ENCODE data around the gene ZMYND10. TPM values are rescaled to one million over a fixed set of nuclear protein-coding genes. Genes with fewer than 3 reads are reported as not detected.

ZMYND10 gene
- total and polyA plus RNA-seq, 4 donors, result 8.8 to 54.1 (median 34.8) TPM

DNA sequence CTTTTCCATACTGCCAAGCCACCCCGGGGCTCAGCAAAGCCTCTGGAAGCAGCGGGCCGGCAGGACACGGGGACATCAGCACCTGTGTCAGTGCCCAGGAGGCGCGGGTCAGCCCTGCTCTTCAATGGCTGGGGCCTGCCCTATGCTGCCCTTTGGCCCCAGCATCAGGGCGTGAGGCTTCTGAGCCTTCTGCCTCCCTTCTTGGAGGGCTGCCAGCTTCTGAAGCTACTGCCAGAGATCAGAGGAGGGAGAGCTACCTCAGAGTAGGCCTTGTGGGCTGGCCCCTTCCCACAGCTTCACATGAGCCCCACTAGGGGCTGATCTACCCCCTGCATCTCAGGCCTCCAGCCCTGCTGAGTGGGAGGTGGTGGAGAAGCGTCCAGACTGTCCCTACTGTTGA, 26.8 kb upstream of the ZMYND10 start:
- Histone ChIP-seq H3K36me3 (ENCODE audit: control insufficient read depth, insufficient read depth, low read length) (peaks cover 47% of the 10 kb centered on the region), H3K27ac (ENCODE audit: low read depth, low read length) (no peak overlapping the region), H3K4me3 (ENCODE audit: low read depth, low read length) (no peak overlapping the region), H3K27me3 (ENCODE audit: control insufficient read depth, insufficient read depth, low read length) (no peaks in the 10 kb centered on the region), H3K4me1 (ENCODE audit: control insufficient read depth, insufficient read depth, low read length) (peaks cover 21% of the 10 kb centered on the region), H3K9me3 (ENCODE audit: control insufficient read depth, insufficient read depth, low read length) (no peaks in the 10 kb centered on the region)
- 56% methylated on average over 8 of the region's 8 CpGs for WGBS (ENCODE audit: insufficient coverage)
- DNase-seq (ENCODE audit: low read depth in 4 of 6, low spot score in 6 of 6), result peak in 1 of 6 donors; percentile 59

- Histone ChIP-seq H3K27ac (ENCODE audit: low read depth, low read length) (no peak overlapping the region), H3K4me1 (ENCODE audit: control insufficient read depth, insufficient read depth, low read length) (peaks cover 21% of the 10 kb centered on the region), H3K36me3 (ENCODE audit: control insufficient read depth, insufficient read depth, low read length) (peaks cover 56% of the 10 kb centered on the region), H3K4me3 (ENCODE audit: low read depth, low read length) (no peak overlapping the region), H3K9me3 (ENCODE audit: control insufficient read depth, insufficient read depth, low read length) (no peaks in the 10 kb centered on the region), H3K27me3 (ENCODE audit: control insufficient read depth, insufficient read depth, low read length) (no peaks in the 10 kb centered on the region)
- no peak for DNase-seq (ENCODE audit: low read depth in 4 of 6, low spot score in 6 of 6)
- WGBS (ENCODE audit: insufficient coverage), result 78% methylated on average over 3 of the region's 3 CpGs
These were observed 25.7 kb upstream of the ZMYND10 start for GRCh38 chr3:50371133-50371685.

- Histone ChIP-seq H3K36me3 (ENCODE audit: control insufficient read depth, insufficient read depth, low read length) (peaks cover 56% of the 10 kb centered on the region), H3K4me3 (ENCODE audit: low read depth, low read length) (no peak overlapping the region), H3K27ac (ENCODE audit: low read depth, low read length) (no peak overlapping the region), H3K27me3 (ENCODE audit: control insufficient read depth, insufficient read depth, low read length) (no peaks in the 10 kb centered on the region), H3K4me1 (ENCODE audit: control insufficient read depth, insufficient read depth, low read length) (peaks cover 25% of the 10 kb centered on the region), H3K9me3 (ENCODE audit: control insufficient read depth, insufficient read depth, low read length) (no peaks in the 10 kb centered on the region)
- peak in 2 of 6 donors; percentile 81 to 92 for DNase-seq (ENCODE audit: low read depth in 4 of 6, low spot score in 6 of 6)
- 53% methylated on average over 4 of the region's 14 CpGs for WGBS (ENCODE audit: insufficient coverage)
These were observed 25.1 kb upstream of the ZMYND10 start for GRCh38 chr3:50370594-50370993.

GRCh38 chr3:50369012-50369670, 23.6 kb upstream of the ZMYND10 start:
- WGBS (ENCODE audit: insufficient coverage), result 77% methylated on average over 9 of the region's 9 CpGs
- Histone ChIP-seq H3K4me1 (ENCODE audit: control insufficient read depth, insufficient read depth, low read length) (peaks cover 37% of the 10 kb centered on the region), H3K27me3 (ENCODE audit: control insufficient read depth, insufficient read depth, low read length) (no peaks in the 10 kb centered on the region), H3K4me3 (ENCODE audit: low read depth, low read length) (no peak overlapping the region), H3K9me3 (ENCODE audit: control insufficient read depth, insufficient read depth, low read length) (no peaks in the 10 kb centered on the region), H3K27ac (ENCODE audit: low read depth, low read length) (no peak overlapping the region), H3K36me3 (ENCODE audit: control insufficient read depth, insufficient read depth, low read length) (peaks cover 53% of the 10 kb centered on the region)
- DNase-seq (ENCODE audit: low read depth in 4 of 6, low spot score in 6 of 6), result no peak

GRCh38 chr3:50365842-50366220, 20.3 kb upstream of the ZMYND10 start:
- Histone ChIP-seq H3K9me3 (ENCODE audit: control insufficient read depth, insufficient read depth, low read length) (no peaks in the 10 kb centered on the region), H3K27me3 (ENCODE audit: control insufficient read depth, insufficient read depth, low read length) (no peaks in the 10 kb centered on the region), H3K36me3 (ENCODE audit: control insufficient read depth, insufficient read depth, low read length) (peaks cover 52% of the 10 kb centered on the region), H3K4me1 (ENCODE audit: control insufficient read depth, insufficient read depth, low read length) (peaks cover 21% of the 10 kb centered on the region), H3K4me3 (ENCODE audit: low read depth, low read length) (no peak overlapping the region), H3K27ac (ENCODE audit: low read depth, low read length) (no peak overlapping the region)
- DNase-seq (ENCODE audit: low read depth in 4 of 6, low spot score in 6 of 6), result no peak
- WGBS (ENCODE audit: insufficient coverage), result 100% methylated on average over 2 of the region's 5 CpGs

DNA sequence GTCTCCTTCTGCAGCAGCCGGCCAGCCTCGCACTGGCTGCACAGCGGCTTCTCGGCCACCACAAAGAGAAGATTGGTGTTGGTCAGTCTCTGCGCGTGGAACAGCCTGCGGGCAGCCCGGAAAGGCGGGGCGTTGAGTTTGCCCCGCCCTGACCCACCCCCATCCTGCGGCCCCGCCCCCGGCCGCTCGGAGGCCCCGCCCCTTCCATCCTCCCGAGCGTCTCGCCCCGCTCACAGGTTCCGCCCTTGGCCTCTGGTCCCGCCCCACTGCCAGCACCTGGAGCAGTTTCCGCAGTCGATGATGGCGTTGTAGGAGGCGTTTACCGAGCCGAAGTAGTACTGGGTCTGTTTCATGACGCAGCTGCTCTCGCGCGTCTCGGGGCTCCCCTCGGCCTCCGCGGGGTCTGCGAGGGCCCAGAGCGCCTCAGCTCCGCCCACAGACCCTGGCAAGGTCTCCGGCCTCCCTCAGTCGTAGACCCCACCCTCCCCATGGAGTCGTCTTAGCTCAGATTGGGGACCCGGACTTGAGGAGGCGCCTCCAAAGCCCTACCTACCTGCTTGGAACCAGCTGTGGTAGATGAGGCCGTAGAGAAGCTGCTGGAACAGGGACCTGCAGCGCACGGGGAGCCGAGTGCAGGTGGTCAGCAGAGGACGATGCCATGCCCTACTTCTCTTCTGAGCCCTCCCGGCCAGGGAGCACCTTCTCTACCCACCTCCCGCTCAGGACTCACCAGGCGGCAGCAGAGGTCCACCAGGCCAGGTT, 19.7 kb upstream of the ZMYND10 start:
- H3K27ac ChIP-seq (ENCODE audit: low read depth, low read length), result no peak overlapping the region
- peak in 3 of 6 donors; percentile 38 to 86 (median 80) for DNase-seq (ENCODE audit: low read depth in 4 of 6, low spot score in 6 of 6)
- H3K4me1 ChIP-seq (ENCODE audit: control insufficient read depth, insufficient read depth, low read length), result peaks cover 19% of the 10 kb centered on the region
- 7% methylated on average over 48 of the region's 53 CpGs for WGBS (ENCODE audit: insufficient coverage)
- H3K36me3 ChIP-seq (ENCODE audit: control insufficient read depth, insufficient read depth, low read length), result peaks cover 52% of the 10 kb centered on the region
- H3K4me3 ChIP-seq (ENCODE audit: low read depth, low read length), result peak overlapping the region; percentile 58
- H3K27me3 ChIP-seq (ENCODE audit: control insufficient read depth, insufficient read depth, low read length), result no peaks in the 10 kb centered on the region
- no peaks in the 10 kb centered on the region for H3K9me3 ChIP-seq (ENCODE audit: control insufficient read depth, insufficient read depth, low read length)

- peak overlapping the region; percentile 58 for H3K4me3 ChIP-seq (ENCODE audit: low read depth, low read length)
- peaks cover 48% of the 10 kb centered on the region for H3K36me3 ChIP-seq (ENCODE audit: control insufficient read depth, insufficient read depth, low read length)
- H3K9me3 ChIP-seq (ENCODE audit: control insufficient read depth, insufficient read depth, low read length), result no peaks in the 10 kb centered on the region
- 13% methylated on average over 45 of the region's 48 CpGs for WGBS (ENCODE audit: insufficient coverage)
- no peak for DNase-seq (ENCODE audit: low read depth in 4 of 6, low spot score in 6 of 6)
- H3K4me1 ChIP-seq (ENCODE audit: control insufficient read depth, insufficient read depth, low read length), result peaks cover 24% of the 10 kb centered on the region
- no peaks in the 10 kb centered on the region for H3K27me3 ChIP-seq (ENCODE audit: control insufficient read depth, insufficient read depth, low read length)
- peak overlapping the region; percentile 33 for H3K27ac ChIP-seq (ENCODE audit: low read depth, low read length)
These were observed 19.1 kb upstream of the ZMYND10 start for GRCh38 chr3:50364573-50365079.

DNA sequence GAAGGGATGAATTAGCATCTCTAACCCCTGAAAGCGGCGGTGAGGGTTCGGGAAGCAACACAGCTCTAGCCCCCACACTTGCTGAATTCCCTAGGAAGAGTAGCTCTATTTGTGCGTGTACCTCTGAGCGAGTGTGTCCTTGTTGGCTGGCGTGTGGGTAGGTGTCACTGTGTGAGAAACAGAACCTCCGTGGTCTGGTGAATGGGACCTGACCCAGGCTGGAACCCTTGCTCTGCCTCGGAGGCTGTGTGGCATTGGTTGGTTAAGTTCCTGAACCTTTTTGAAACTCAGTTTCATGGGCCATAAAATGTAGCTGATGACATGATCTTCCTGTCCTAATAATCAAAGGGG, 14.2 kb upstream of the ZMYND10 start:
- peak overlapping the region; percentile 91 for H3K4me3 ChIP-seq (ENCODE audit: low read depth, low read length)
- peaks cover 53% of the 10 kb centered on the region for H3K36me3 ChIP-seq (ENCODE audit: control insufficient read depth, insufficient read depth, low read length)
- H3K9me3 ChIP-seq (ENCODE audit: control insufficient read depth, insufficient read depth, low read length), result no peaks in the 10 kb centered on the region
- no peaks in the 10 kb centered on the region for H3K27me3 ChIP-seq (ENCODE audit: control insufficient read depth, insufficient read depth, low read length)
- H3K27ac ChIP-seq (ENCODE audit: low read depth, low read length), result no peak overlapping the region
- no peak for DNase-seq (ENCODE audit: low read depth in 4 of 6, low spot score in 6 of 6)
- WGBS (ENCODE audit: insufficient coverage), result 13% methylated on average over 5 of the region's 8 CpGs
- H3K4me1 ChIP-seq (ENCODE audit: control insufficient read depth, insufficient read depth, low read length), result peaks cover 56% of the 10 kb centered on the region

- peaks cover 50% of the 10 kb centered on the region for H3K4me1 ChIP-seq (ENCODE audit: control insufficient read depth, insufficient read depth, low read length)
- WGBS (ENCODE audit: insufficient coverage), result 1% methylated on average over 59 of the region's 64 CpGs
- no peaks in the 10 kb centered on the region for H3K27me3 ChIP-seq (ENCODE audit: control insufficient read depth, insufficient read depth, low read length)
- DNase-seq (ENCODE audit: low read depth in 4 of 6, low spot score in 6 of 6), result peak; percentile 92 to 100 (median 98)
- H3K4me3 ChIP-seq (ENCODE audit: low read depth, low read length), result peak within 1 kb of the TSS; percentile 91
- H3K36me3 ChIP-seq (ENCODE audit: control insufficient read depth, insufficient read depth, low read length), result peaks cover 53% of the 10 kb centered on the region
- no peaks in the 10 kb centered on the region for H3K9me3 ChIP-seq (ENCODE audit: control insufficient read depth, insufficient read depth, low read length)
- H3K27ac ChIP-seq (ENCODE audit: low read depth, low read length), result peak within 1 kb of the TSS; percentile 78
These were observed 13.6 kb upstream of the ZMYND10 start, which contains the start of gene TMEM115 for GRCh38 chr3:50358911-50359759. TSS of gene TMEM115 (minus strand) at chr3:50359521. CDS start at chr3:50359063, 458 bp downstream.

Measured in spinal cord (tissue), 10 donors.